Measurements from ENCODE around the gene ANKS1B.

Gene ANKS1B

DNA sequence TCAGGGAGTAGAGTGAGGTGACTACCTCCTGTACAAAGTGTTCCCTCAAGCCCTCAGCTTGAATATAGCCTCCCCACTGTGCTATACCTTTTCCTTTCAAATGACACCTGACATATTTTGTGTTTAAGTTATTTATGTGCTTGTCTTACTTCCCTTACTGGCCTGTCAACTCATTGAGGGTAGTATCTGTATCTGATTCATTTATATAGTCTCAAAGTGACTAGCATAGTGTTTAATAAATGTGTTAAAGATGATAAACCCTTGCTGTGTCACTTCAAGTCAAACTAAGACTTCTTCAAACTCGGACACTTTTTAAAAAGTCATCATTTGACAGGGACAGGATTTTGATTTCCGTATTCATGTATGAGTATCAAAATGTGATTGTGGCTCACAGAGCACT is 1287.5 kb downstream of the ANKS1B start:
- no peak for FAIRE-seq

- no peak for FAIRE-seq
These were observed 1288.6 kb downstream of the ANKS1B start for GRCh38 chr12:98696036-98696646.

- no peak for FAIRE-seq
These were observed 1293.4 kb downstream of the ANKS1B start for GRCh38 chr12:98691351-98691750.

GRCh38 chr12:98686603-98687002 is 1298.1 kb downstream of the ANKS1B start:
- no peak for FAIRE-seq

Measured in A204.1 (cell line).